ENCODE data around the gene PLCE1. TPM values are rescaled to one million over a fixed set of nuclear protein-coding genes. Genes with fewer than 3 reads are reported as not detected.

PLCE1 gene
- total RNA-seq, 2 experiments from 2014 or later, result 0.03 TPM; not detected in 1

- Mint-ChIP-seq H3K4me1 (ENCODE audit: low read depth) (no peaks in the 10 kb centered on the region), H3K27me3 (peaks cover 74% of the 10 kb centered on the region), H3K9me3 (no peaks in the 10 kb centered on the region), H3K27ac (no peak overlapping the region), H3K36me3 (ENCODE audit: low read depth) (no peaks in the 10 kb centered on the region), H3K4me3 (no peak overlapping the region)
- DNase-seq (no peak), ATAC-seq (ENCODE audit: poor library complexity) (no peak)
- intact Hi-C loops (cut with DNase I, micrococcal nuclease), result no loop called here
- no peak for TF ChIP-seq CTCF (IDR thresholded peaks at IDR 0.05)
- Histone ChIP-seq H3K9me3 (ENCODE audit: control insufficient read depth in 1 of 2, insufficient read depth in 1 of 2, low read length in 2 of 2) (peaks cover 0 to 9% of the 10 kb centered on the region in 2 experiments), H3K4me3 (ENCODE audit: low read length) (no peak overlapping the region), H3K36me3 (ENCODE audit: insufficient read depth, low read length) (no peaks in the 10 kb centered on the region), H3K27ac (ENCODE audit: low read depth in 1 of 2, low read length in 2 of 2) (no peak overlapping the region), H3K27me3 (ENCODE audit: control insufficient read depth in 1 of 2, insufficient read depth in 2 of 2, low read length in 2 of 2) (peaks cover 41 to 46% of the 10 kb centered on the region in 2 experiments), H3K4me1 (ENCODE audit: insufficient read depth, low read length) (peaks cover 2% of the 10 kb centered on the region)
- ChIA-PET POLR2A (no interaction called here), CTCF (no interaction called here)
These were observed 2.8 kb downstream of the PLCE1 start for GRCh38 chr10:93996551-93996950.

- ATAC-seq (ENCODE audit: poor library complexity), result no peak
- POLR2A ChIA-PET, result no interaction called here
- no peaks in the 10 kb centered on the region for H3K9me3 Mint-ChIP-seq
These were observed 3.8 kb downstream of the PLCE1 start for GRCh38 chr10:93997546-93997945.

GRCh38 chr10:93999401-93999851 is 5.7 kb downstream of the PLCE1 start:
- Mint-ChIP-seq H3K27ac (no peak overlapping the region), H3K36me3 (ENCODE audit: low read depth) (no peaks in the 10 kb centered on the region), H3K27me3 (peaks cover 58% of the 10 kb centered on the region), H3K4me1 (ENCODE audit: low read depth) (no peaks in the 10 kb centered on the region), H3K9me3 (no peaks in the 10 kb centered on the region), H3K4me3 (no peak overlapping the region)
- Histone ChIP-seq H3K27me3 (ENCODE audit: control insufficient read depth in 1 of 2, insufficient read depth in 2 of 2, low read length in 2 of 2) (peaks cover 28% of the 10 kb centered on the region in 2 experiments), H3K27ac (ENCODE audit: low read depth in 1 of 2, low read length in 2 of 2) (no peak overlapping the region), H3K9me3 (ENCODE audit: control insufficient read depth in 1 of 2, insufficient read depth in 1 of 2, low read length in 2 of 2) (peaks cover 0 to 4% of the 10 kb centered on the region in 2 experiments), H3K4me3 (ENCODE audit: low read length) (no peak overlapping the region), H3K4me1 (ENCODE audit: insufficient read depth, low read length) (no peaks in the 10 kb centered on the region), H3K36me3 (ENCODE audit: insufficient read depth, low read length) (no peaks in the 10 kb centered on the region)
- POLR2A ChIA-PET, result no interaction called here
- CTCF ChIA-PET, result no interaction called here
- TF ChIP-seq CTCF (IDR thresholded peaks at IDR 0.05), result no peak
- DNase-seq (no peak), ATAC-seq (ENCODE audit: poor library complexity) (no peak)
- intact Hi-C loops (cut with DNase I, micrococcal nuclease), result no loop called here

More at GRCh38 chr10:93997546-93997945, 3.8 kb downstream of the PLCE1 start:
- TF ChIP-seq CTCF (IDR thresholded peaks at IDR 0.05), result no peak
- no peak overlapping the region for H3K27ac Mint-ChIP-seq
- Histone ChIP-seq H3K9me3 (ENCODE audit: control insufficient read depth in 1 of 2, insufficient read depth in 1 of 2, low read length in 2 of 2) (peaks cover 0 to 9% of the 10 kb centered on the region in 2 experiments), H3K4me3 (ENCODE audit: low read length) (no peak overlapping the region), H3K27me3 (ENCODE audit: control insufficient read depth in 1 of 2, insufficient read depth in 2 of 2, low read length in 2 of 2) (peaks cover 38 to 39% of the 10 kb centered on the region in 2 experiments), H3K4me1 (ENCODE audit: insufficient read depth, low read length) (peaks cover 2% of the 10 kb centered on the region), H3K27ac (ENCODE audit: low read depth in 1 of 2, low read length in 2 of 2) (no peak overlapping the region), H3K36me3 (ENCODE audit: insufficient read depth, low read length) (no peaks in the 10 kb centered on the region)
- CTCF ChIA-PET, result interaction anchor here (0.7 kb wide), 1 partner anchor 867 kb away, joined by 5 read pairs; no protein-coding TSS in a partner anchor
- H3K36me3 Mint-ChIP-seq (ENCODE audit: low read depth), result no peaks in the 10 kb centered on the region
- H3K27me3 Mint-ChIP-seq, result peaks cover 64% of the 10 kb centered on the region
- no peaks in the 10 kb centered on the region for H3K4me1 Mint-ChIP-seq (ENCODE audit: low read depth)
- no peak for DNase-seq
- intact Hi-C loops (cut with DNase I, micrococcal nuclease), result no loop called here
- no peak overlapping the region for H3K4me3 Mint-ChIP-seq

Data from CD4-positive, alpha-beta T cell (primary cell).